HG02798 (cell line): ENCODE results near the gene MCM5.
"Not testable (repeated sequence)": the region's sequence is repeated elsewhere in the genome, so short reads cannot be mapped to it uniquely, and the experiment has no call there.

Experiments
- ATAC-seq: cut with Tn5 transposase; IDR thresholded peaks from one replicate; pipeline ENCODE4 v1.9.1; 2021; ENCODE audit warnings: mild to moderate bottlenecking; ENCODE audit not compliant: unreplicated experiment, poor library complexity

Gene MCM5

GRCh38 chr22:35425971-35426800, 26.2 kb downstream of the MCM5 start:
- ATAC-seq = no peak

- ATAC-seq = no peak
Observed at GRCh38 chr22:35426801-35427140, 26.8 kb downstream of the MCM5 start.

GRCh38 chr22:35430897-35431322, 31.0 kb downstream of the MCM5 start:
- no peak for ATAC-seq

GRCh38 chr22:35431483-35432227, 31.7 kb downstream of the MCM5 start:
- ATAC-seq = no peak

GRCh38 chr22:35432228-35432905, 32.4 kb downstream of the MCM5 start:
- no peak for ATAC-seq

- ATAC-seq = no peak
Observed at GRCh38 chr22:35434061-35434710, 34.2 kb downstream of the MCM5 start.

- ATAC-seq = no peak
Observed at GRCh38 chr22:35435201-35435740, 35.3 kb downstream of the MCM5 start.

- ATAC-seq = no peak
Observed at GRCh38 chr22:35436421-35436820, 36.5 kb downstream of the MCM5 start.

- ATAC-seq = no peak
Observed at GRCh38 chr22:35437049-35437448, 37.1 kb downstream of the MCM5 start.

- ATAC-seq = not testable (repeated sequence)
Observed at GRCh38 chr22:35438673-35439364, 38.9 kb downstream of the MCM5 start.

- no peak for ATAC-seq
Observed at GRCh38 chr22:35439365-35439717, 39.4 kb downstream of the MCM5 start.

- no peak for ATAC-seq
Observed at GRCh38 chr22:35440129-35440528, 40.2 kb downstream of the MCM5 start.

- ATAC-seq = no peak
Observed at GRCh38 chr22:35441489-35442100, 41.7 kb downstream of the MCM5 start.

GRCh38 chr22:35442471-35442870, 42.5 kb downstream of the MCM5 start:
- no peak for ATAC-seq

- ATAC-seq = no peak
Observed at GRCh38 chr22:35443338-35443737, 43.4 kb downstream of the MCM5 start.

GRCh38 chr22:35443790-35444684, 44.1 kb downstream of the MCM5 start:
- no peak for ATAC-seq

GRCh38 chr22:35444685-35445399, 44.9 kb downstream of the MCM5 start:
- ATAC-seq = no peak

GRCh38 chr22:35445933-35446332, 46.0 kb downstream of the MCM5 start:
- no peak for ATAC-seq
